GM19193 (cell line): ENCODE results near the gene PRKG1.

Source experiments
- POLR2A ChIP-seq: IDR thresholded peaks from 4 replicates; pipeline ENCODE4 v1.6.1; 2011; ENCODE audit not compliant: insufficient read depth, insufficient read length; ENCODE audit errors: extremely low read depth

The PRKG1 gene

DNA sequence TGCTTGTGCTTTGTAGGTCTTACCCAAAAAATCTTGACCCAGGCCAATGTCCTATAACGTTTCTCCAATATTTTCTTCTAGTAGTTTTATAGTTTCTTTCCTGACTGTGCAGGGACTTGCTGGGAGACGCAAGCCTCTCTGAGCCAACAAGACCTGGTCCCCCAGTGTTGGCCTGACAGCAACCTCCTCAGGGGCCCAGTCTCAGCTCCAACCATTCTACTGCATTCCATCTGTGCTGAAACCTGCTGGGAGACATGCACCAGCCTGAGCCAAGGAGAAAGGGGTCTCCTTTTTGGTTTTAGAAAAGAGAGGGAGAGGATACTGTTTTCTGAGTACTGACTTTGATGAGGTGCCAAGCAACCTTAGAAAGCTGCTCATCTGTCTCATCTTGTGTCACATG, 251.4 kb downstream of the PRKG1 start:
- no peak for TF ChIP-seq POLR2A

DNA sequence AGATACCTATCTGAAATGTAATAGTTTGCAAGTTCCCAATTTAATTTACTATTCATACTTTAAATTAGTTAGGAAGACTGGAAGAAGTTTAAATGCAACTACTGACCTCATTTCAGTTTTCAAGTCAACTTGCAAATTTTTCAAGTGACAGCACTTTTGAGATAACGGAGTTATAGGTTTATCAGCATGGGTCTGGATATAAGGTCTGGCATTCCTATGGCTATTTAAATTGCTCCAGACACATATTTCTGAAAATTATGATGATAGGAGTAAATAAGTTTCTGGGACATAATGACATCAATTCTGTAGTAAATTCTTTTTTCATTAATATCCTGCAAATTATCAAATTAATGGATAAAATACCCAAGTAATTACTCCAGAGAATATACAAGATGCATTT, 251.9 kb downstream of the PRKG1 start:
- no peak for TF ChIP-seq POLR2A

DNA sequence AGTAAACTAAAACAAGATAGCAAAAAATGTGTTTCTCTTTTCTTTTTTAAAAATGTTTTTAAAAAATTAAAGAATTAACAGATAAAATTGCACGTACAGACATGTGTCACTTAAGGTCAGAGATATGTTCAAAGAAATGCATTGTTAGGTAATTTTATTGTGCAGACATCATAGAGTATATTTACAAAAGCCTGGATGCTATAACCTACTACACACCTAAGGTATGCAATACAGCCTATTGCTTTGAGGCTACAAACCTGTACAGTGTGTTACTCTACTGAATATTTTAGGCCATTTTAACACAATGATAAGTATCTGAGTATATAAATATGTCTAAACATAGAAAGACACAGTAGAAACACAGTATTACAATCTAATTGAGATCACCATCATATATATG, 253.1 kb downstream of the PRKG1 start:
- TF ChIP-seq POLR2A, result no peak

DNA sequence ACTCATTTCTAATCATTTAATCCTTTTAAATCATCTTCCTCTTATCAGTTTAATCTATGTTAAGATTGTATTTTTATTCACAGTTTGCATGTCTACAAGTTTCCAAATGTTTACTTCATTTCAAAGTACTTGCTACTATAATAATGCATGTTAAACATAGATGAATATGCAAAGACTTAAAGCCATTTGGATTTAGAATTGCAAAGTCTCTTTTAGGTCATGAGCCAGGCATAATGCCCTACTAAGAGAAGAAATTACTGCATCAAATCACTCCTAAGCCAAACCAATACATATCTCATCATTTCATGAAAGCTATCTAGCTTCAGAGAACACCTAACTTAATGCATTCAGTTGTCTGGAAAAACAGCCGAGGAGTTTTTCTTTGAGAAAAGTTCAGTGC, 266.1 kb downstream of the PRKG1 start:
- no peak for TF ChIP-seq POLR2A

DNA sequence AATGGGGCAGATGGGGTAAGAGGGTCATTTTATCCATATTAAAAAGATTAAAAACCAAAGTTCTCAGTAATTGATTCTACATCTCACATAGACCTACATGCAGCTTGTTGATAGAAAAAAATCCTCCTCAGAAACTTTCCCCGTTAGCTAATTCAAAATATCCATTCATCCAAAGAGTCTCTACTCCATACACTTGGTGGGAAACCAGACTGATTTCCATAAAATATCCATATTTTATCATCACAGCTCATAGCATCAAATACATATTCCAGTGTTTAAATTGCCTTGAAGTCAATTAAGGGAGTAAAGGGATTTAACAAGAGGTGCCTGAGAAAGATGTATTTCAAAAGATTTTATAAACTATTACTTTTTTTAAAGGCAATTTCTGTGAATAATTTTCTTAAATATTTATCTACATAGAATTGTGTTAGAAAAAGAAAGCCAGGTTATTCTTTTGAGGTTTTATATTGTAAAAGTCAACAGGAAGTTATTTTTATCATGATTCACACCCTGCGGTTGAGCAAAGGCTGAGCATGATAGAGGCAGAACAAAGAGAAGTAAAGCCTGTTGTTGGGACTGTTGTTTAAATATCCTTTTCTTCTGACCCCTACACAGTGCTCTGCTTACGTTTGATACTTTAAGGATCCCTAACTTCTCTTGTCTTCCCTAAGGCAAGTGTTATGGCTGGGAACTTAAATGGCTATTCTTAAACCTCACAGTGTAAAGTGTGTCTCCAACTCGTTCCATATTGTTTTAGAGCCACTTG, 266.7 kb downstream of the PRKG1 start:
- no peak for TF ChIP-seq POLR2A

DNA sequence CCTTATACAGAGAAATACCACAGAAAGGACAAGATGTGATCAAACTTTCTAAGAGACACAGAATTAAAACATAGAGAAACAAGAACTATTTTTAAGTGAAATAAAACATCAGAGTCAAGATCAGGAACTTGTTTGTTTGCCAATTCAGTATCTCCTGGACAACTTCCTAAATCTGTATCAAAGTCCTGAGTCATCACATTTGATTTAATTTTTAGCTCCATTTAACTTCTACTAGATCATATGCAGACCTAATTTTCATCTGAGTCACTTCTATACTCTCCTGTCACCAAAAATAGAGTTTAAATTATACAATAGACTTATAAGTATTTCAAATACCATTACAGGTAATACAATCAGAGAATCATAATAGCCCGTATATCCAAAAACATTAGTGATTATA, 268.1 kb downstream of the PRKG1 start:
- TF ChIP-seq POLR2A, result no peak

DNA sequence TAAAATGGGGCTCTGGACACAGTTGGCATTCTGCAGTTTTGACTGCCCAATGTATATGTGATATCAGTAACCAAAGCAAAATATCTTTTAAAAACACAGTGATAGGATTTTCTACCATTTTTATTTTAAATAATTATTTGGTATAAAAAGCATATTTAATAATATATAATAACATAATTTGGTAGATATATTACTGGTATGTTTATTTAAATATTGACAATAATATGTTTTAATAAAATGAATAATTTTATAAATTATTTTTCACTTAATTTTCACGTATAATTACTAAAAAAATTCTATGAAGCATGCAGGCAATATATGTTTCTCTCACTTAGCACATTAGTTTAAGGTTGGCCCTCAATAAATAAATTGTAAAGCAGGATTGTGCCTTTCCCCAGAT, 269.1 kb downstream of the PRKG1 start:
- no peak for TF ChIP-seq POLR2A

DNA sequence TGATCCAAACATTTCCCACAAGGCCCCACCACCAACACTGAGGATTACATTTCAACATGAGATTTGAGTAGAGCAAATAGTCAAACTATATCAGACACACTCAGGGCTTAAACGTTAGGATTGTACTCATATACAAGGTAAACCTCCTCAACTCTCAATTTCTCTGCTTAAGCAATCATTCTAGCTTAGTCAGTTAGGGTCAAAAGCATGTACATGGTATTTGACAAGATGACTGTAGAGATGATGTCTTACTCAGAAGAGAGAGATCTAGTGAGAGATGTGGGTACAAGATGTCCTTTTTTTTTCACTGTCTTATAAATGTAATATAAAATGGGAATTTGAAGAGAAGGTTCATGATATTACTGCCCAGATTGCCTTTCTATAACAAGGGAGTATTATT, 270.1 kb downstream of the PRKG1 start:
- TF ChIP-seq POLR2A, result no peak

DNA sequence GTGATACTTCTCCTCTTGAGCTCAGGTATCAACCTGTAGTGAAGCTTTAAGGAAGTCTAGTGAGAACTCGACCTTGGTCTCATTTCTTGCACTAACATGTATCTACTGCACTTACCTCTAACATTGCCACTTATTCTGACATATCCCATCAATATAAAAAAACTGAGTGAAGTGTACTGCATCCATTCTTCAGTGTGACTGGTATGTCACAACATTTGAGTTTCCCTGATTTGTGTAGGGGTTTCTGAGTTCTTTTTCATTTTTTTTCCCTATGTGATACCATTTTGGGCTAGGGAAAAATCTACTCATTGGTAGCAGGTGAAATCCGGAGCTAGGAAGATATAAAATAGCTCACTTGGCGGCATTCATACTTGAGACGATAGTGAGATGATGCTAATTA, 274.3 kb downstream of the PRKG1 start:
- no peak for TF ChIP-seq POLR2A

DNA sequence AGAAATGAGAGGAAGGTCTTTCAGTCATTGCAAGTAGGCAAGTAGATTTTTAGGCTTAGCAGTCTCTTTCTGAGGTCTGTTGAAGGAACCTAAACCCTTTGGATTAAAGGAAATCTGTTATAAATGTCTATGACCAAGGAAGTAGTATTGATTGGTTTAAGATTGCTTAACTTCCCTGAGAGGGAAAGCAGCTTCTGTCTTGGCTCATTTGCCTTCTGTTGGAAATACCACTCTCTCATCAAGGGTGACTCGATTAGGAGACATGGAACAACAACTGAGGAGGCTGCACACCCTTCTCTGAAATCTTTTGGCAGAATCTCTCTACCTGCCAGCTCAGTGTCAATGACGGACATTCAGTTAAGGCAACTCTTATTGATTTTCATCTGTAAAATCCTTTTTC, 282.9 kb downstream of the PRKG1 start:
- TF ChIP-seq POLR2A, result no peak

DNA sequence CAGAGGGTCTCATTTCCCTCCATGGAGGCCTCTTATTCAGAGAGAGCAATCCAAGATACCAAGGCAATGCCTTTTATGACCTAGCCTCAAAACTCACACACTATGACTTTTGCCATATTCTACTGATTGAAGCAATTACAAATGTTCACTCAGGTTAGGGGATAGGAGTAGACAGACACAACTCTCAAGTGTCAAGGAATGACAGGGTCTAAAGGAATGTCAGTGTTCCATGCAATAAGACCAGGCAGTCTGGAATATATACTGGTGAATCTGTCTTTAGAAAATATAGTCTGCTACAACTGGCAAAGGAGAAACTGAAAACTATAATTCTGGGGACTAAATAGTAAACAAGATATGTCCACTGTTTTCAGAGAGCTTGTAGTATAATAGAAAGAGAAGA, 283.9 kb downstream of the PRKG1 start:
- TF ChIP-seq POLR2A, result no peak

DNA sequence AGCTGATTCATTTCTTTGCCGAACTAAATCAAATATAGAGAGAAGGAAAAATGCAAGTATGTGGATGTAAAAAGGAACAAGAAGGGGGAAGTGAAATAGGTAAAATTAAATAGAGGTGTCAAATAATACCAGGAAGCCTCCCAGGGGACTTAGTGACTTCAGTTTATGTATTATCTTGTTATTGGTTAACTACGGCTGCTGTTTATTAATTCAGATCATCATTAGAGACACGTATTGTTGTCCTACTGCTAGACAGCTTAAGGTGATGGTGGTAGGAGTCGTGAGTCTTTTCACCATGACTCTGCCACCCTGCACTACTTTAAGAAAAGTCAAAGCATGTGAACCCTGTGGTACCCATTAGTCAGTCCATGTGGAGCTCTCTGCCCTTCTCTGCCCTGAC, 289.1 kb downstream of the PRKG1 start:
- no peak for TF ChIP-seq POLR2A

DNA sequence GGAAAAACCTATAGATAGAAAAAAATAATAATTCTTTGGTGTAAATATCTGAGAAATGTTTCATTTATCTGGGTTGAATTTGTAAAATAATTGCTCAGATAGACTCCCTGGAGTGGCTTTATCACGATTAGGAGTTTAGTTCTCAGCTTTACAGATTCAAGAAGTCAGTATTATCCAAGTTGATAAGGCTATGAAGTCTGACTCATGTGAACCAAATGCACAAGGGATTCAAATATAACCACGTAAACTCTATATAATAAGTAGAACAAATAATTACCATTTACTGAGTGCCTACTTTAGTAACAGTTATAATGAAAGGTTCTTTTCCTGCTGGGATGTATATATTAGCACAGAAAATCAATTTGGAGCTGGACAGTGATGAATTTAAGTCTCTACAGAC, 290.4 kb downstream of the PRKG1 start:
- no peak for TF ChIP-seq POLR2A

DNA sequence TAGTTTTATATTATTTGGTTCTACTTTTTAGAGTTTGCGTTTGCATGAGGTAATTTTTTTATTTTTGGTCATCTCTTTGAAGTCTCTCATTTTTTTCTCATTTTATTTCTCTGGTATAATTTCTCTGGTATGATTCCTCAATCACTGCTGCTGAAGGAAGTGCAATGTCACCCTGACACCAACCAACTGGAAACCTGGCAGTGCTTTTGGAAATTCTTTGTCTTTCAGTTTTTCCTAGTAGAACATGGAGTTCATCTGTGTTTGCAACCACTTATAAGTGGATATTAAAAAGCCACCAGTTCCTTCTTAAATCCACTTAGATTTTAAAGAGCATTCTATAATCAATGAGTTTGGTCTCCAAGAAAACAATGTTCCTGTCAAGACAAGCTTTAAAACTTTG, 291.8 kb downstream of the PRKG1 start:
- no peak for TF ChIP-seq POLR2A

DNA sequence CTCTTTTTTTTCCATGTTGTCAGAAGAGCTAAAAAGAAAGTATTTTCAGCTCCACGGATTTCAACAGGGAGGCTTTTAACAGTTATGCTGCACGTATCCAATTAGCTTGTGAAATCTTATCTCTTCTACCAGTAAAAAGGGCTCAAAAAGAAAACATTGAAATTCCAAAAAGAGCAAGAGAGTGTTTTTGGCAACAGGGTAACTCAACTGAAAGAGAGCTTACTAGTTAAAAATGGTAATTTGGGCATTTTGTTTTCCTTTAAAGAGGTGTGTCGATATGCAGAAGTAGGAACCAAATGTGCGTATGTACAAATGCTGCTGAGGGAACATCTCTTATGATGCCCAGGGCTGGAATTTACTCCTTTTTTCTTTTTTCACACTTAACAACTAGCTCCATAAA, 292.8 kb downstream of the PRKG1 start:
- TF ChIP-seq POLR2A, result no peak

DNA sequence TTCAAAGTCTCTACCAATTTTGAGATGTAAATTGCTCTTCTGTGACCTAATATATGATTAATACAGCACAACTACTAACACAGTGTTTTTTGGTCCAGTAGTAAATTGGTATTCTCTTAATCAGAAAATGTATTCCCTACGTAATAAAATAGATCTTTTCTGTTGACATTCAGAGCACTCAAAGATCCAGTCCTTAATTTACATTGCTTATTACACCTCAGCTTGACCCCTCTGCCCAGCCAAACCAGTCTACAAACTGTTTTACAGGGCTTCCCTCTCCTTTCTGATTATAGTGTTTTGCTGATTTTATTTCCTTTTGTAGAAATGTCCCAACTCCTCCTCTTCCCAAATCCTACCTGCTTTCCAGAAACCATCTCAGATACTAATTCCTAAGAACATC, 293.4 kb downstream of the PRKG1 start:
- TF ChIP-seq POLR2A, result no peak

DNA sequence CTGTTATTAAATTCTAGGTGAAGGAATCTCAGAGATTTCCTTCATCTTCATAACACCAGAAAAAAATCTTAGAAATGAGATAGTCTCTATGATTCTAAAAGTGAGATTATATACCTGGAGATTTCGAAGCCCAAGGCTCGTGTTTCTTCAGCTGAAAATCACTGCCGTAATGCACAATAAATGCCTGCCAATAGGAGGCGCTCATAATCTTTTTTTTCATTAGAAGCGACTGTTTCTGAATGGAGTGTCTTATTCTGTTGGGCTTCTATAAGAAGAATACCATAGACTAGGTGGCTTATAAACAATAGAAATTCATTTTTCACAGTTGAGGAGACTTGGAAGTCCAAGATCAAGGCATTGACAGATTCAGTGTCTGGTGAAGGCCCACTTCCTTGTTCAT, 294.7 kb downstream of the PRKG1 start:
- TF ChIP-seq POLR2A, result no peak
